Measurements from ENCODE around the gene SEMA5A.

SEMA5A gene

GRCh38 chr5:9194509-9194908 lies 351.4 kb downstream of the SEMA5A start:
- DNase-seq: no peak

GRCh38 chr5:9192266-9192665 lies 353.6 kb downstream of the SEMA5A start:
- no peak for DNase-seq

- no peak for DNase-seq
These were observed 356.2 kb downstream of the SEMA5A start for GRCh38 chr5:9189681-9190080.

- DNase-seq: no peak
These were observed 356.9 kb downstream of the SEMA5A start for GRCh38 chr5:9188956-9189355.

- DNase-seq: peak in 1 of 2 experiments; percentile 41
These were observed 357.7 kb downstream of the SEMA5A start for GRCh38 chr5:9188131-9188530.

GRCh38 chr5:9187614-9188013 lies 358.3 kb downstream of the SEMA5A start:
- no peak for DNase-seq

GRCh38 chr5:9186069-9186468 lies 359.8 kb downstream of the SEMA5A start:
- DNase-seq: no peak

GRCh38 chr5:9183992-9184391 lies 361.9 kb downstream of the SEMA5A start:
- DNase-seq: no peak

- DNase-seq: no peak
These were observed 362.8 kb downstream of the SEMA5A start for GRCh38 chr5:9182899-9183695.

GRCh38 chr5:9176641-9177040 lies 369.2 kb downstream of the SEMA5A start:
- DNase-seq: no peak

- no peak for DNase-seq
These were observed 371.4 kb downstream of the SEMA5A start for GRCh38 chr5:9174446-9174845.

GRCh38 chr5:9173281-9174048 lies 372.4 kb downstream of the SEMA5A start:
- DNase-seq: peak; percentile 43 to 80

GRCh38 chr5:9170026-9170425 lies 375.8 kb downstream of the SEMA5A start:
- DNase-seq: no peak

GRCh38 chr5:9169557-9169902 lies 376.3 kb downstream of the SEMA5A start:
- no peak for DNase-seq

GRCh38 chr5:9168791-9169556 lies 376.9 kb downstream of the SEMA5A start:
- no peak for DNase-seq

- no peak for DNase-seq
These were observed 379.4 kb downstream of the SEMA5A start for GRCh38 chr5:9166202-9167112.

GRCh38 chr5:9165546-9165945 lies 380.3 kb downstream of the SEMA5A start:
- DNase-seq: no peak

- no peak for DNase-seq
These were observed 385.1 kb downstream of the SEMA5A start for GRCh38 chr5:9160747-9161146.

- DNase-seq: no peak
These were observed 388.1 kb downstream of the SEMA5A start for GRCh38 chr5:9157811-9158210.

GRCh38 chr5:9157020-9157419 lies 388.9 kb downstream of the SEMA5A start:
- DNase-seq: no peak

GRCh38 chr5:9156282-9156681 lies 389.6 kb downstream of the SEMA5A start:
- peak; percentile 26 to 37 for DNase-seq

GRCh38 chr5:9151684-9152427 lies 394.0 kb downstream of the SEMA5A start:
- DNase-seq: no peak

Measured in SW 1271 (cell line).